A549 treated with ZK216348 at 1 μM for 4 hours (cell line): ENCODE results near the gene PCDHAC1. TPM values are rescaled to one million over a fixed set of nuclear protein-coding genes. Genes with fewer than 3 reads are reported as not detected.

ENCODE experiments used
- total RNA-seq: library from RNA; stranded (reverse); fragments of 200-300 nt; extraction: Qiagen RNA extraction; gene quantifications from 5 replicates; pipeline ENCODE4 v1.2.3, GENCODE V29; 2022; ENCODE audit warnings: low read depth

PCDHAC1 gene
- 1.8 to 2.7 TPM (median 2.0 TPM) in 5 replicates for total RNA-seq

DNA sequence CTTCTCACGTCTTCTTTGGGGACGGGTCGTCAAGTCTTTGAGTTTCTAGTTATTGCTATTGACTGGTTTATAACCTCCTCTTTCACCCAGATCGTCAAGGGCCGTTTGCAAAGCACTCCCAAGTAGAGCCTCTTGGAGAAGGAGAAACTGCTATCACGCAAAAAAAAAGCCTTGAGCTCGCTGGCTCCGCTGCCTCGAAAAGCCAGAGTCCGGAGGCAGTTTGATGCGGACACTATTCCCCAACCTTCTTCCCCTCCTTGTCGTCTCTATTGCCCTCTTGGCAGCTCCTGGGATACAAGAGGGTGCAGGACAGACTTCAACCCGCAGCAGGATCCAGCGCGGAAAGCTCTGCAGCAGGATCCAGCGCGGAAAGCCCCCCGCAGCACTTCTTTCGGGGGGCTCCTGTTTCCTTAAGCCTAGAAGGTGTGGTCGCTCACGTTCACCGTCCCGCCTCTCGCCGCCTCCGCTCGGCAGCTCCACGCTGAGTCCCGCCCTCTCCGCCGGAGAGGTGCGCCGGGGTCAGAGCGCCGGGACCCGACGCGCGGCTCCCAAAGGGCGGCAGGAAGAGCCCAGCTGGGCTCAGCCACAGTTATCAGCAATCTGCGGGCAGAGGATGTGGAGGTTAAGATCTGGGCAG is at the start of gene PCDHAC1:
PCDHAC1 (plus strand) TSS at position 494 of the 637 bp plus-strand sequence. CDS start 594 bp downstream, outside the sequence.

GRCh38 chr5:140881889-140882590 is 44.1 kb upstream of the PCDHAC1 start, which contains the start of gene PCDHA13:
Gene PCDHA13 (plus strand): TSS chr5:140882124. CDS start chr5:140882269, 145 bp downstream.

GRCh38 chr5:140966293-140967225 is 40.5 kb downstream of the PCDHAC1 start, which contains the start of gene PCDHAC2:
Gene PCDHAC2 (plus strand): TSS chr5:140966476. CDS start chr5:140966767, 291 bp downstream.

Other genes with a start within 250 kb of the PCDHAC1 start
- gene HARS1, start 234.9 kb upstream of the PCDHAC1 start, total RNA-seq: 76.7 to 87.7 TPM (median 80.0 TPM) in 5 replicates
- 37.0 to 41.3 TPM (median 39.9 TPM) in 5 replicates for gene HARS2, start 234.8 kb upstream of the PCDHAC1 start, total RNA-seq
- 85.3 to 156 TPM (median 99.6 TPM) in 5 replicates for gene ZMAT2, start 225.9 kb upstream of the PCDHAC1 start, total RNA-seq
- gene PCDHA1, start 140.2 kb upstream of the PCDHAC1 start, total RNA-seq: 0.14 to 0.48 TPM (median 0.19 TPM) in 5 replicates
- gene PCDHA2, start 131.4 kb upstream of the PCDHAC1 start, total RNA-seq: 0.14 TPM in 1 of 5 replicates, not detected in the others
- gene PCDHA3, start 125.2 kb upstream of the PCDHAC1 start, total RNA-seq: 0.68 to 1.2 TPM (median 1.0 TPM) in 5 replicates
- gene PCDHA4, start 119.2 kb upstream of the PCDHAC1 start, total RNA-seq: 0.95 to 2.0 TPM (median 1.8 TPM) in 5 replicates
- 0.59 to 0.91 TPM (median 0.69 TPM) in 5 replicates for gene PCDHA5, start 104.7 kb upstream of the PCDHAC1 start, total RNA-seq
- 0.04 to 0.12 TPM (median 0.12 TPM) in 3 of 5 replicates, not detected in the others for gene PCDHA6, start 98.3 kb upstream of the PCDHAC1 start, total RNA-seq
- gene PCDHA7, start 92.0 kb upstream of the PCDHAC1 start, total RNA-seq: 0.06 to 0.21 TPM (median 0.13 TPM) in 5 replicates
- gene PCDHA8, start 85.1 kb upstream of the PCDHAC1 start, total RNA-seq: 0.05 TPM in 1 of 5 replicates, not detected in the others
- gene PCDHA9, start 77.9 kb upstream of the PCDHAC1 start, total RNA-seq: 0.04 TPM in 1 of 5 replicates, not detected in the others
- gene PCDHA10, start 70.4 kb upstream of the PCDHAC1 start, total RNA-seq: 0.02 to 0.11 TPM in 2 of 5 replicates, not detected in the others
- gene PCDHA11, start 57.3 kb upstream of the PCDHAC1 start, total RNA-seq: 0.04 to 0.20 TPM (median 0.08 TPM) in 5 replicates
- 2.1 to 3.6 TPM (median 2.7 TPM) in 5 replicates for gene PCDHA12, start 51.0 kb upstream of the PCDHAC1 start, total RNA-seq
- 0.06 to 0.11 TPM (median 0.08 TPM) in 3 of 5 replicates, not detected in the others for gene PCDHA13, start 44.2 kb upstream of the PCDHAC1 start, total RNA-seq
- 3.3 to 7.4 TPM (median 4.4 TPM) in 5 replicates for gene PCDHAC2, start 40.2 kb downstream of the PCDHAC1 start, total RNA-seq
- gene PCDHB1, start 125.1 kb downstream of the PCDHAC1 start, total RNA-seq: not detected in 5 replicates
- 2.7 to 4.5 TPM (median 3.1 TPM) in 5 replicates for gene PCDHB2, start 168.3 kb downstream of the PCDHAC1 start, total RNA-seq
- 0.09 TPM in 1 of 5 replicates, not detected in the others for gene PCDHB3, start 174.2 kb downstream of the PCDHAC1 start, total RNA-seq
- gene PCDHB4, start 195.5 kb downstream of the PCDHAC1 start, total RNA-seq: 0.06 to 0.12 TPM (median 0.09 TPM) in 4 of 5 replicates, not detected in the other
- 1.2 to 2.1 TPM (median 1.4 TPM) in 5 replicates for gene PCDHB5, start 208.9 kb downstream of the PCDHAC1 start, total RNA-seq
- 0.62 to 1.1 TPM (median 0.85 TPM) in 5 replicates for gene PCDHB6, start 223.8 kb downstream of the PCDHAC1 start, total RNA-seq
- gene PCDHB7, start 246.3 kb downstream of the PCDHAC1 start, total RNA-seq: 0.06 TPM in 1 of 5 replicates, not detected in the others